HG03342 (cell line): Measurements from ENCODE around the gene NTRK3.

Experiments used
- ATAC-seq: cut with Tn5 transposase; IDR thresholded peaks from one replicate; pipeline ENCODE4 v1.9.1; 2021; ENCODE audit warnings: mild to moderate bottlenecking, moderate library complexity; ENCODE audit not compliant: unreplicated experiment

The NTRK3 gene

GRCh38 chr15:87952736-87953287 is 303.7 kb downstream of the NTRK3 start:
- ATAC-seq, result no peak

GRCh38 chr15:87949575-87950223 is 306.8 kb downstream of the NTRK3 start:
- ATAC-seq, result no peak

GRCh38 chr15:87949151-87949574 is 307.4 kb downstream of the NTRK3 start:
- ATAC-seq, result no peak

GRCh38 chr15:87947560-87947959 is 309.0 kb downstream of the NTRK3 start:
- no peak for ATAC-seq

- ATAC-seq, result no peak
These were observed 311.3 kb downstream of the NTRK3 start for GRCh38 chr15:87945246-87945645.

GRCh38 chr15:87944691-87945090 is 311.8 kb downstream of the NTRK3 start:
- no peak for ATAC-seq

GRCh38 chr15:87944050-87944449 is 312.5 kb downstream of the NTRK3 start:
- no peak for ATAC-seq

- ATAC-seq, result no peak
These were observed 312.9 kb downstream of the NTRK3 start for GRCh38 chr15:87943626-87944025.

GRCh38 chr15:87942316-87942715 is 314.2 kb downstream of the NTRK3 start:
- no peak for ATAC-seq

- no peak for ATAC-seq
These were observed 314.9 kb downstream of the NTRK3 start for GRCh38 chr15:87941606-87942005.

- ATAC-seq, result no peak
These were observed 315.8 kb downstream of the NTRK3 start for GRCh38 chr15:87940768-87941167.

- ATAC-seq, result no peak
These were observed 316.6 kb downstream of the NTRK3 start for GRCh38 chr15:87939848-87940457.

- ATAC-seq, result no peak
These were observed 318.5 kb downstream of the NTRK3 start for GRCh38 chr15:87938031-87938430.

GRCh38 chr15:87935583-87935982 is 321.0 kb downstream of the NTRK3 start:
- no peak for ATAC-seq

- ATAC-seq, result no peak
These were observed 325.0 kb downstream of the NTRK3 start for GRCh38 chr15:87931584-87931983.

- no peak for ATAC-seq
These were observed 326.1 kb downstream of the NTRK3 start for GRCh38 chr15:87930457-87930856.

- ATAC-seq, result no peak
These were observed 326.7 kb downstream of the NTRK3 start for GRCh38 chr15:87929841-87930240.

GRCh38 chr15:87924433-87924832 is 332.1 kb downstream of the NTRK3 start:
- no peak for ATAC-seq

- ATAC-seq, result no peak
These were observed 337.5 kb downstream of the NTRK3 start for GRCh38 chr15:87919064-87919463.

- no peak for ATAC-seq
These were observed 339.1 kb downstream of the NTRK3 start for GRCh38 chr15:87917480-87917879.

GRCh38 chr15:87916208-87916607 is 340.3 kb downstream of the NTRK3 start:
- ATAC-seq, result no peak

GRCh38 chr15:87910301-87910700 is 346.2 kb downstream of the NTRK3 start:
- ATAC-seq, result no peak
